Stimulated activated effector memory CD8-positive, alpha-beta T cell treated with anti-CD3 and anti-CD28 coated beads, Interleukin-12 subunit alpha, Interleukin-12 subunit beta, amount 100 ng/mL, for 72 hours (primary cell): Measurements from ENCODE around the gene LIN54.

ENCODE experiments used
- ATAC-seq: fragments of 150-1000 bp; cut with Tn5 transposase; 2 replicates; pipeline ENCODE4 v1.10.0; 2021
- DNase-seq, 2 donors: peaks; one replicate each; pipeline ENCODE4 v3.0.0; 2021 to 2022; ENCODE audit warnings: low spot score in 2 of 2
- H3K27ac Mint-ChIP-seq: one replicate; pipeline ENCODE4 v1.8.0; 2022; ENCODE audit warnings: mild to moderate bottlenecking, mixed read lengths
- H3K36me3 Mint-ChIP-seq: one replicate; pipeline ENCODE4 v1.8.0; 2022; ENCODE audit warnings: mild to moderate bottlenecking, mixed read lengths
- H3K4me1 Mint-ChIP-seq: one replicate; pipeline ENCODE4 v1.8.0; 2022; ENCODE audit warnings: mixed read lengths
- H3K4me3 Mint-ChIP-seq: one replicate; pipeline ENCODE4 v1.8.0; 2022; ENCODE audit warnings: mild to moderate bottlenecking, mixed read lengths
- H3K9me3 Mint-ChIP-seq: one replicate; pipeline ENCODE4 v1.8.0; 2022; ENCODE audit warnings: mixed read lengths

LIN54 gene

DNA sequence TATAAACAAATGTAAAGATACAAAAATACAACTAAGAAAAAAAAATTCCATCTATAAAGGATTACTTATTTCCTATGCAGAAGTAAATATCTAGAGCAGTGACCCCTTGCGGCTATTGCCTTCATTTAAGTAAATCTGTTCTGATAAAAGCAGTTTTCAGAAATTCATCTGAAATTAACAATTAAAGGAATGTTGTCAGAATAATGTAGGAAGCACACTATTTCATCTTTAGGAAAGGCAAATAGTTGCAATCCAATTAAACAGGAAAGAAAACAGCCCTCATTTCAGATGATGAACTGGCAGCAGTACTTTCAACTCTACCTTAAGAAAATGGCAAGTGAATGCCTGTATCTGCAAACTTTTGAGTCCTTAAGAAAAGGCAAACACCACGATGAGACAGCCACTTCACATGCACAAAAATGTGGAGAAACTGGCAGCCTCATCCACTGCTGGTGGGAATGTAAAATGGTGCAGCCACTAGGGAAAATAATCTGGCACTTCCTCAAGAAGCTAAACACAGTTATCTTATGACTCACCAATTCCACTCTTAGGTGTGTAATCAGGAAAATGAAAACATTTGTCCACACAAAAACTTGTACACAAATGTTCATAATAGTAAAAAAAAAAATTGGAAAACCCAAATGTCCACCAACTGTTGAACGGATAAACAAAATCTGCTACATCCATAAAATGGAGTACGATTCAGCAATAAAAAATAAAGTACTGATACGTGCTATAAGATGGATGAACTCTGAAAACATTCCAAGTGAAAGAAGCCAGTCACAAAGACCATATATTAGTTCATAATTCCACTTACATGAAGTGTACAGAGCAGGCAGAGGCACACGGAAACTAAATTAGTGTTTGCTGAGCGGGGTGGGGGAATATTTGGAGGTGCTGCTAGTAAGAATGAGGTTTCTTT lies 112.0 kb downstream of the LIN54 start:
- Mint-ChIP-seq H3K4me1 (peaks cover 22% of the 10 kb centered on the region), H3K9me3 (no peaks in the 10 kb centered on the region), H3K27ac (no peak overlapping the region), H3K36me3 (peaks cover 57% of the 10 kb centered on the region), H3K4me3 (no peak overlapping the region)
- DNase-seq (no peak), ATAC-seq (no peak)

GRCh38 chr4:82896755-82897154 lies 113.9 kb downstream of the LIN54 start:
- H3K9me3 Mint-ChIP-seq, result no peaks in the 10 kb centered on the region
- H3K36me3 Mint-ChIP-seq, result peaks cover 68% of the 10 kb centered on the region
- no peak overlapping the region for H3K4me3 Mint-ChIP-seq
- no peak overlapping the region for H3K27ac Mint-ChIP-seq
- DNase-seq (no peak), ATAC-seq (no peak)
- H3K4me1 Mint-ChIP-seq, result peaks cover 29% of the 10 kb centered on the region

GRCh38 chr4:82893942-82894341 lies 116.7 kb downstream of the LIN54 start:
- no peak for DNase-seq
- Mint-ChIP-seq H3K36me3 (peaks cover 92% of the 10 kb centered on the region), H3K27ac (no peak overlapping the region), H3K4me1 (peaks cover 33% of the 10 kb centered on the region), H3K9me3 (no peaks in the 10 kb centered on the region), H3K4me3 (no peak overlapping the region)
- no peak for ATAC-seq

DNA sequence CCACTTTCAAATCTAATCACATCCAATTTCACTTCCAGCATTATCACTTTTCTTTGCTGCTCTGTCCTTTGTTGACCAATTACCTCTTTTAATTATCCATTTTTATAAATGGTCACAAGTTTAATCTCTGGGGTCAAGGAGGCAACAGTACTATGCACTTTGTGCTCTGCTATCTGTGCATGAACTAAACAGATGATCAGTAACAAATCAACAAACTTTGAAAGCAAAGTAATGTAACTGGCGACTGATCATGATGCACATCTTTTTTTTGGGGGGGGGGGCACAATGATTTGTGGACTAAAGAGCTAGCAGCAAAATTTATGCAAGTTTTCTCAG lies 118.2 kb downstream of the LIN54 start:
- Mint-ChIP-seq H3K36me3 (peaks cover 92% of the 10 kb centered on the region), H3K9me3 (no peaks in the 10 kb centered on the region), H3K27ac (peak overlapping the region; percentile 97), H3K4me1 (peaks cover 25% of the 10 kb centered on the region), H3K4me3 (peak overlapping the region; percentile 92)
- DNase-seq (no peak), ATAC-seq (no peak)

DNA sequence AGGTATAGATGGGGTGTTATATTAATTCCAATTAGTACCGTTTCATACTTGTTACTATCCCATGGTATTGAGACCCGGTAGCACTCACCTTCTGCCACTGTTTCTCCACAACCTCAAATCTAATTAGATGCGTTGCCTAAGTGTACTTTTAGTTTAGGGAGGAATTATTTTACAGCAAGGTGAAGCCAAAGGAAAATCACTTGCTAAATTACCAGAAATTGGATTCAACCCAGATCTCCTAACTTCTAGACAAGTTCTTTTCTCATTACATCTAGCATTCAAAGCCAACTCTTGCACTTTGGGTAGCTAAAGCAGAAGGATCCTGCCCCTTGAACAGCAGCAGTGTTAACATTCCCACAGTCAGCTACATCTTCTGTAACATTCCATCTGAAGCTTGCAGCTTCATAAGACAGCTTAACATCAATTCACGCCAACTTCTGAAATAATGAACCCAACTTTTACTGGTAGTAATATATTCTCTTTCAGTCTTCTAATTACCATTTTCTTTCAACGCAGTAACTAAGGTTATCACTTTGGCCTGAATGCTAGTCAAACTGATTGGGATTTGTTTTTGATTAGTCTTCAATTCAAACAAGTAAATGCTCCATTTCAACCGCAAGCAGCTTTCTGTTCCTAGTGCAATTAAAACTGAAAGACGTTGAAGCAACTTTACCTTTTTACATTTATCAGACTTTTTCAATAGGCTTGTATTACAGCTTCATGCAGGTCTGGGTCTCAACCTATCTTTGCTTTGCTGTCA lies 118.7 kb downstream of the LIN54 start:
- peak overlapping the region; percentile 97 for H3K27ac Mint-ChIP-seq
- no peaks in the 10 kb centered on the region for H3K9me3 Mint-ChIP-seq
- DNase-seq, result no peak
- peaks cover 27% of the 10 kb centered on the region for H3K4me1 Mint-ChIP-seq
- peaks cover 89% of the 10 kb centered on the region for H3K36me3 Mint-ChIP-seq
- ATAC-seq, result no peak
- peak overlapping the region; percentile 92 for H3K4me3 Mint-ChIP-seq

GRCh38 chr4:82890901-82891706 lies 119.5 kb downstream of the LIN54 start, which contains the start of gene SEC31A:
TSS of gene SEC31A (minus strand) at chr4:82891153. CDS start at chr4:82881936, 9,217 bp downstream.
- H3K27ac Mint-ChIP-seq, result peak within 1 kb of the TSS; percentile 97
- DNase-seq, result peak; percentile 92 to 98
- peak; percentile 96 for ATAC-seq
- no peaks in the 10 kb centered on the region for H3K9me3 Mint-ChIP-seq
- peaks cover 25% of the 10 kb centered on the region for H3K4me1 Mint-ChIP-seq
- peaks cover 81% of the 10 kb centered on the region for H3K36me3 Mint-ChIP-seq
- H3K4me3 Mint-ChIP-seq, result peak within 1 kb of the TSS; percentile 92

DNA sequence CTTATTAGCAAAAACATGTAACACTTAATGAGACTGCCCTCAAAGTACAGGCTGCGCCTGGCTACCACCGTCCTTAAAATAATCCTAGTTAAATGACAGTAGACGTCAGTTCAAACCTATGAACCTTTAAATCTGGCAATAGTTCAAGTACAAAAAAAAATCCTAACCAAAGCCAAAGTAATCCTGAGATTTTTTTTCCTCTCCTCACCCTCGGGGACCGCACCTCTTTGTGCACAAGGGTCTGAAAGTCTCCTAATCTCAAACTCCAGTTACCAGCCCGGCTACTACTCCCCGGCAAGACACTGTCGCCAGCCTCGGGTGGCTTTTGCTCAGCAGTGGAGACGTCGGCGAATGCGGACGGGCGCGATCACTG lies 120.1 kb downstream of the LIN54 start:
- Mint-ChIP-seq H3K27ac (peak overlapping the region; percentile 97), H3K36me3 (peaks cover 75% of the 10 kb centered on the region), H3K9me3 (no peaks in the 10 kb centered on the region), H3K4me3 (peak overlapping the region; percentile 92), H3K4me1 (peaks cover 29% of the 10 kb centered on the region)
- DNase-seq, result no peak
- no peak for ATAC-seq

GRCh38 chr4:82889287-82889686 lies 121.3 kb downstream of the LIN54 start:
- ATAC-seq, result no peak
- H3K4me1 Mint-ChIP-seq, result peaks cover 39% of the 10 kb centered on the region
- H3K9me3 Mint-ChIP-seq, result no peaks in the 10 kb centered on the region

GRCh38 chr4:82886147-82886942 lies 124.3 kb downstream of the LIN54 start:
- DNase-seq (no peak), ATAC-seq (no peak)
- H3K9me3 Mint-ChIP-seq, result no peaks in the 10 kb centered on the region
- H3K27ac Mint-ChIP-seq, result no peak overlapping the region
- H3K36me3 Mint-ChIP-seq, result peaks cover 63% of the 10 kb centered on the region
- H3K4me3 Mint-ChIP-seq, result no peak overlapping the region
- H3K4me1 Mint-ChIP-seq, result peaks cover 35% of the 10 kb centered on the region

More at GRCh38 chr4:82889287-82889686, 121.3 kb downstream of the LIN54 start:
- H3K4me3 Mint-ChIP-seq, result peak overlapping the region; percentile 92
- peaks cover 63% of the 10 kb centered on the region for H3K36me3 Mint-ChIP-seq
- DNase-seq, result no peak
- peak overlapping the region; percentile 97 for H3K27ac Mint-ChIP-seq

- no peak for ATAC-seq
- Mint-ChIP-seq H3K9me3 (no peaks in the 10 kb centered on the region), H3K4me1 (peaks cover 33% of the 10 kb centered on the region), H3K4me3 (no peak overlapping the region), H3K36me3 (peaks cover 63% of the 10 kb centered on the region), H3K27ac (no peak overlapping the region)
- no peak for DNase-seq
Measured at GRCh38 chr4:82885410-82885809, 125.2 kb downstream of the LIN54 start.
